HCT116 (cell line): ENCODE results near the gene PGD. TPM values are rescaled to one million over a fixed set of nuclear protein-coding genes. Genes with fewer than 3 reads are reported as not detected.

ENCODE experiments used
- ATAC-seq: fragments of 200-7000 bp; cut with Tn5 transposase; 2 replicates; pipeline ENCODE4 v1.9.1; 2020; ENCODE audit warnings: mild to moderate bottlenecking, moderate library complexity
- BruUV-seq: library from RNA; stranded (reverse); fragments of 400-500 nt; replicated peaks from 2 replicates; lab custom pipeline; 2021; lab: Mats Ljungman, UMichigan
- CTCF ChIA-PET: fragments of 300-600 bp; sonication (Branson Sonifier 250); formaldehyde crosslinking; loops from one replicate; lab custom pipeline; 2021; ENCODE audit warnings: antibody characterized with exemption; lab: Charles Lee
- POLR2A ChIA-PET: fragments of 300-600, 350-600 bp; sonication (Branson Sonifier 250); formaldehyde crosslinking; loops from one replicate; lab custom pipeline; 2021; ENCODE audit warnings: antibody characterized with exemption; lab: Charles Lee
- RAD21 ChIA-PET, 2 experiments: fragments of 300-600 bp; sonication (Branson Sonifier 250); formaldehyde crosslinking; loops; one replicate each; lab custom pipeline; 2023; ENCODE audit warnings: low total read pairs in 2 of 2; ENCODE audit not compliant: uncharacterized antibody in 2 of 2, unreplicated experiment in 2 of 2, low non-redundant PET in 1 of 2; lab: Charles Lee
- DNase-seq: peaks from one replicate; pipeline ENCODE4 v3.0.0-alpha.2; 2010; ENCODE audit warnings: low read depth, low spot score
- H2AFZ ChIP-seq: fragments of 200-600 bp; shearing (Covaris generic), sonication (generic); 2 replicates; pipeline ENCODE4 v1.6.1; 2017; ENCODE audit warnings: low read depth, mixed run types, mixed read lengths, antibody characterized with exemption, low read length; ENCODE audit not compliant: poor library complexity, severe bottlenecking
- H3K27ac ChIP-seq: 2 replicates; pipeline ENCODE4 v1.5.1; 2012; ENCODE audit warnings: low read depth, low read length
- H3K27me3 ChIP-seq: fragments of 200-600 bp; sonication (generic); 2 replicates; pipeline ENCODE4 v1.6.1; 2016; ENCODE audit warnings: mixed run types, low read length, mixed read lengths; ENCODE audit not compliant: insufficient read depth
- H3K36me3 ChIP-seq, 2 experiments: fragments of 200-500 bp in 1 of 2; fragments of 200-600 bp in 1 of 2; sonication (Bioruptor generic) in 1 of 2; sonication (generic) in 1 of 2; 2 replicates each; pipeline versions ENCODE4 v1.5.1 to v1.6.1; 2014 to 2016; ENCODE audit warnings: low read length in 2 of 2, inconsistent platforms in 1 of 2, mixed read lengths in 1 of 2, mixed run types in 1 of 2; ENCODE audit not compliant: insufficient read depth in 2 of 2, control insufficient read depth in 1 of 2
- H3K4me1 ChIP-seq, 2 experiments: fragments of 200-600 bp in 1 of 2; sonication (generic) in 1 of 2; 2 replicates each; pipeline versions ENCODE4 v1.5.1 to v1.6.1; 2012 to 2017; ENCODE audit warnings: low read length in 2 of 2, inconsistent platforms in 1 of 2, mild to moderate bottlenecking in 1 of 2, mixed read lengths in 1 of 2, mixed run types in 1 of 2, moderate library complexity in 1 of 2; ENCODE audit not compliant: insufficient read depth in 2 of 2, control insufficient read depth in 1 of 2
- H3K4me2 ChIP-seq: fragments of 200-600 bp; sonication (generic); 2 replicates; pipeline ENCODE4 v1.6.1; 2017; ENCODE audit warnings: mixed run types, low read length, mixed read lengths
- H3K4me3 ChIP-seq, 2 experiments: fragments of 200-600 bp in 1 of 2; sonication (generic) in 1 of 2; replicated peaks in 1 of 2; 2 replicates each; pipeline ENCODE4 v1.5.1; 2011 to 2016; ENCODE audit warnings: low read length in 2 of 2, control low read depth in 1 of 2, low read depth in 1 of 2, mild to moderate bottlenecking in 1 of 2, mixed read lengths in 1 of 2, mixed run types in 1 of 2
- H3K79me2 ChIP-seq: fragments of 200-600 bp; sonication (generic); 2 replicates; pipeline ENCODE4 v1.6.1; 2017; ENCODE audit warnings: mild to moderate bottlenecking, mixed run types, low read length, moderate library complexity, mixed read lengths; ENCODE audit not compliant: insufficient read depth
- H3K9ac ChIP-seq: fragments of 200-600 bp; sonication (generic); 2 replicates; pipeline ENCODE4 v1.6.1; 2016; ENCODE audit warnings: low read length, mixed read lengths
- H3K9me2 ChIP-seq: fragments of 200-600 bp; sonication (generic), shearing (Covaris generic); 2 replicates; pipeline ENCODE4 v1.6.1; 2017; ENCODE audit warnings: mixed run types, mild to moderate bottlenecking, moderate library complexity; ENCODE audit not compliant: insufficient read depth
- H3K9me3 ChIP-seq, 2 experiments: fragments of 200-500 bp in 1 of 2; fragments of 200-600 bp in 1 of 2; sonication (Bioruptor generic) in 1 of 2; sonication (generic) in 1 of 2; 2 replicates each; pipeline ENCODE4 v1.6.1; 2014 to 2017; ENCODE audit warnings: low read length in 2 of 2, mixed read lengths in 2 of 2, inconsistent platforms in 1 of 2, low read depth in 1 of 2, mild to moderate bottlenecking in 1 of 2, mixed run types in 1 of 2, moderate library complexity in 1 of 2; ENCODE audit not compliant: control insufficient read depth in 1 of 2, insufficient read depth in 1 of 2
- H4K20me1 ChIP-seq: fragments of 200-600 bp; sonication (generic), shearing (Covaris generic); 2 replicates; pipeline ENCODE4 v1.6.1; 2017; ENCODE audit warnings: mixed run types, mild to moderate bottlenecking, moderate library complexity; ENCODE audit not compliant: insufficient read depth
- CBX3 ChIP-seq: IDR thresholded peaks from 2 replicates; pipeline ENCODE4 v1.6.1; 2012; ENCODE audit warnings: low read depth
- CEBPB ChIP-seq: IDR thresholded peaks from 2 replicates; pipeline ENCODE4 v1.6.1; 2012; ENCODE audit warnings: low read depth
- JUND ChIP-seq: IDR thresholded peaks from 2 replicates; pipeline ENCODE4 v1.6.1; 2012
- MAX ChIP-seq: IDR thresholded peaks from 2 replicates; pipeline ENCODE4 v1.6.1; 2012
- RAD21 ChIP-seq: IDR thresholded peaks from 2 replicates; pipeline ENCODE4 v1.6.1; 2012; ENCODE audit warnings: low read depth, mild to moderate bottlenecking
- SP1 ChIP-seq: IDR thresholded peaks from 2 replicates; pipeline ENCODE4 v1.6.1; 2012; ENCODE audit warnings: low read depth
- TCF7L2 ChIP-seq: IDR thresholded peaks from 2 replicates; pipeline ENCODE4 v1.7.0; 2011; ENCODE audit warnings: borderline replicate concordance, inconsistent platforms; ENCODE audit not compliant: insufficient read depth, insufficient read length; ENCODE audit errors: extremely low read depth
- YY1 ChIP-seq: IDR thresholded peaks from 2 replicates; pipeline ENCODE4 v1.6.1; 2011; ENCODE audit warnings: low read length, low read depth, moderate library complexity, mild to moderate bottlenecking; ENCODE audit not compliant: insufficient replicate concordance; ENCODE audit errors: extremely low read depth
- ZNF274 ChIP-seq: fragments of 200-500 bp; sonication (Bioruptor generic); IDR thresholded peaks from 2 replicates; pipeline ENCODE4 v1.6.1; 2014; ENCODE audit warnings: mild to moderate bottlenecking, low read depth, low read length, inconsistent platforms
- intact Hi-C: fragments of 100-400 bp; cut with micrococcal nuclease; formaldehyde crosslinking; loops from 2 replicates; pipeline ENCODE4 v1.10.0; 2022
- total RNA-seq: library from RNA; stranded (reverse); gene quantifications from one replicate; pipeline ENCODE4 v1.2.1, GENCODE V29; 2021; ENCODE audit not compliant: unreplicated experiment
- TF ChIP-seq, protein P1 (sequence below): IDR thresholded peaks from 2 replicates; pipeline ENCODE4 v1.6.1; 2012; ENCODE audit warnings: low read depth
- TF ChIP-seq, protein P2 (sequence below): IDR thresholded peaks from 2 replicates; pipeline ENCODE4 v1.6.1; 2011; ENCODE audit warnings: mild to moderate bottlenecking, low read length, moderate library complexity; ENCODE audit not compliant: insufficient replicate concordance; ENCODE audit errors: extremely low read depth

The PGD gene
- total RNA-seq, 1 experiment from 2014 or later, result 144 TPM

DNA sequence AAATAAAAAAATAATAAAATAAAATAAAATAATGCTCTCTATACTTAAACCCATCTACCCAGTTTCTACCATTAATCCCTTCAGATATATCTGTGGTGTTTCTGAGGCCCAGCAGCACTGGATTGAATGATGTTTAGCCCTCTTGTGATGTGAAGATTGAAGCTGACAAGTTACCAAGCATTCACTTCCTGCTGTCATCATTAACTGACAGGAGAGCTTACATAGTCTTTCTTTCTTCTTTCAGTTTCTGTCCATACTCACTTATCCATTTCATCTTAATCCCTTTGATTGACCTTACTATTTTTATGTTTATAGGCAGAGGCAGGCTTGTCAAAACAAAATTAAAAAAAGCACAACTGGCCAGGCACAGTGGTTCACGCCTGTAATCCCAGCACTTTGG lies 38.8 kb upstream of the PGD start:
- POLR2A ChIA-PET, result no interaction called here
- Histone ChIP-seq H3K4me1 (no peaks in the 10 kb centered on the region), H3K79me2 (no peaks in the 10 kb centered on the region), H3K4me3 (no peak overlapping the region), H3K27ac (no peak overlapping the region), H3K36me3 (peaks cover 2 to 7% of the 10 kb centered on the region in 2 experiments; a peak in 3 of 4 replicates), H4K20me1 (no peaks in the 10 kb centered on the region; the same call in 1 of the 2 replicates), H2AFZ (no peak overlapping the region), H3K9me2 (no peaks in the 10 kb centered on the region), H3K27me3 (no peaks in the 10 kb centered on the region), H3K9me3 (no peaks in the 10 kb centered on the region), H3K9ac (no peak overlapping the region), H3K4me2 (no peak overlapping the region)
- CTCF ChIA-PET, result no interaction called here
- intact Hi-C loops, result no loop called here
- TF ChIP-seq JUND, result no peak
- TF ChIP-seq, protein P1, sequence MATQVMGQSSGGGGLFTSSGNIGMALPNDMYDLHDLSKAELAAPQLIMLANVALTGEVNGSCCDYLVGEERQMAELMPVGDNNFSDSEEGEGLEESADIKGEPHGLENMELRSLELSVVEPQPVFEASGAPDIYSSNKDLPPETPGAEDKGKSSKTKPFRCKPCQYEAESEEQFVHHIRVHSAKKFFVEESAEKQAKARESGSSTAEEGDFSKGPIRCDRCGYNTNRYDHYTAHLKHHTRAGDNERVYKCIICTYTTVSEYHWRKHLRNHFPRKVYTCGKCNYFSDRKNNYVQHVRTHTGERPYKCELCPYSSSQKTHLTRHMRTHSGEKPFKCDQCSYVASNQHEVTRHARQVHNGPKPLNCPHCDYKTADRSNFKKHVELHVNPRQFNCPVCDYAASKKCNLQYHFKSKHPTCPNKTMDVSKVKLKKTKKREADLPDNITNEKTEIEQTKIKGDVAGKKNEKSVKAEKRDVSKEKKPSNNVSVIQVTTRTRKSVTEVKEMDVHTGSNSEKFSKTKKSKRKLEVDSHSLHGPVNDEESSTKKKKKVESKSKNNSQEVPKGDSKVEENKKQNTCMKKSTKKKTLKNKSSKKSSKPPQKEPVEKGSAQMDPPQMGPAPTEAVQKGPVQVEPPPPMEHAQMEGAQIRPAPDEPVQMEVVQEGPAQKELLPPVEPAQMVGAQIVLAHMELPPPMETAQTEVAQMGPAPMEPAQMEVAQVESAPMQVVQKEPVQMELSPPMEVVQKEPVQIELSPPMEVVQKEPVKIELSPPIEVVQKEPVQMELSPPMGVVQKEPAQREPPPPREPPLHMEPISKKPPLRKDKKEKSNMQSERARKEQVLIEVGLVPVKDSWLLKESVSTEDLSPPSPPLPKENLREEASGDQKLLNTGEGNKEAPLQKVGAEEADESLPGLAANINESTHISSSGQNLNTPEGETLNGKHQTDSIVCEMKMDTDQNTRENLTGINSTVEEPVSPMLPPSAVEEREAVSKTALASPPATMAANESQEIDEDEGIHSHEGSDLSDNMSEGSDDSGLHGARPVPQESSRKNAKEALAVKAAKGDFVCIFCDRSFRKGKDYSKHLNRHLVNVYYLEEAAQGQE, result no peak
- TF ChIP-seq YY1, result no peak
- no peak for TF ChIP-seq ZNF274
- TF ChIP-seq, protein P2, sequence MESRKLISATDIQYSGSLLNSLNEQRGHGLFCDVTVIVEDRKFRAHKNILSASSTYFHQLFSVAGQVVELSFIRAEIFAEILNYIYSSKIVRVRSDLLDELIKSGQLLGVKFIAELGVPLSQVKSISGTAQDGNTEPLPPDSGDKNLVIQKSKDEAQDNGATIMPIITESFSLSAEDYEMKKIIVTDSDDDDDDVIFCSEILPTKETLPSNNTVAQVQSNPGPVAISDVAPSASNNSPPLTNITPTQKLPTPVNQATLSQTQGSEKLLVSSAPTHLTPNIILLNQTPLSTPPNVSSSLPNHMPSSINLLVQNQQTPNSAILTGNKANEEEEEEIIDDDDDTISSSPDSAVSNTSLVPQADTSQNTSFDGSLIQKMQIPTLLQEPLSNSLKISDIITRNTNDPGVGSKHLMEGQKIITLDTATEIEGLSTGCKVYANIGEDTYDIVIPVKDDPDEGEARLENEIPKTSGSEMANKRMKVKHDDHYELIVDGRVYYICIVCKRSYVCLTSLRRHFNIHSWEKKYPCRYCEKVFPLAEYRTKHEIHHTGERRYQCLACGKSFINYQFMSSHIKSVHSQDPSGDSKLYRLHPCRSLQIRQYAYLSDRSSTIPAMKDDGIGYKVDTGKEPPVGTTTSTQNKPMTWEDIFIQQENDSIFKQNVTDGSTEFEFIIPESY, result no peak
- TF ChIP-seq CBX3, result no peak
- no peak for TF ChIP-seq CEBPB
- no peak for TF ChIP-seq TCF7L2
- TF ChIP-seq SP1, result no peak
- TF ChIP-seq RAD21, result no peak
- no peak for TF ChIP-seq MAX
- RAD21 ChIA-PET, result no interaction called here
- no peak for ATAC-seq
- DNase-seq, result no peak
- no TSS peak for BruUV-seq
